Measurements from ENCODE around the gene PGAM2.

PGAM2 gene

GRCh38 chr7:44082541-44083207 is 17.3 kb upstream of the PGAM2 start:
- peak; percentile 94 for DNase-seq

- peak; percentile 56 for DNase-seq
These were observed 15.9 kb upstream of the PGAM2 start for GRCh38 chr7:44081266-44081748.

- no peak for DNase-seq
These were observed 15.4 kb upstream of the PGAM2 start for GRCh38 chr7:44080686-44081265.

- DNase-seq: no peak
These were observed 14.8 kb upstream of the PGAM2 start for GRCh38 chr7:44080118-44080517.

GRCh38 chr7:44079331-44080021 is 14.1 kb upstream of the PGAM2 start:
- DNase-seq: peak; percentile 16

GRCh38 chr7:44078521-44078920 is 13.2 kb upstream of the PGAM2 start:
- DNase-seq: peak; percentile 10

- peak; percentile 13 for DNase-seq
These were observed 12.3 kb upstream of the PGAM2 start for GRCh38 chr7:44077681-44078091.

GRCh38 chr7:44077061-44077460 is 11.7 kb upstream of the PGAM2 start:
- DNase-seq: peak; percentile 15

GRCh38 chr7:44076101-44076895 is 10.9 kb upstream of the PGAM2 start:
- DNase-seq: peak; percentile 14

- DNase-seq: peak; percentile 13
These were observed 10.1 kb upstream of the PGAM2 start for GRCh38 chr7:44075296-44076075.

GRCh38 chr7:44074349-44074695 is 9.0 kb upstream of the PGAM2 start:
- peak; percentile 11 for DNase-seq

- DNase-seq: no peak
These were observed 8.4 kb upstream of the PGAM2 start for GRCh38 chr7:44073664-44074348.

GRCh38 chr7:44072364-44073231 is 7.2 kb upstream of the PGAM2 start:
- no peak for DNase-seq

GRCh38 chr7:44071726-44072363 is 6.5 kb upstream of the PGAM2 start:
- no peak for DNase-seq

- no peak for DNase-seq
These were observed 2.7 kb upstream of the PGAM2 start for GRCh38 chr7:44068054-44068453.

GRCh38 chr7:44067064-44067951 is 1.9 kb upstream of the PGAM2 start:
- peak; percentile 13 for DNase-seq

GRCh38 chr7:44066494-44067063 is 1.2 kb upstream of the PGAM2 start:
- peak; percentile 23 for DNase-seq

GRCh38 chr7:44066111-44066460 is 719 bp upstream of the PGAM2 start:
- DNase-seq: no peak

All from activated T-cell treated with anti-CD3 and anti-CD28 coated beads, Interleukin-2, amount 50 U/mL, for 1 hour (primary cell).